ENCODE measurements around the gene PPP2R3C. TPM values are rescaled to one million over a fixed set of nuclear protein-coding genes. Genes with fewer than 3 reads are reported as not detected.
"Not testable (repeated sequence)": the region's sequence is repeated elsewhere in the genome, so short reads cannot be mapped to it uniquely, and the experiment has no call there.

The PPP2R3C gene
- total RNA-seq, 4 donors from 2014 or later = 10.0 to 14.2 (median 12.4) TPM

DNA sequence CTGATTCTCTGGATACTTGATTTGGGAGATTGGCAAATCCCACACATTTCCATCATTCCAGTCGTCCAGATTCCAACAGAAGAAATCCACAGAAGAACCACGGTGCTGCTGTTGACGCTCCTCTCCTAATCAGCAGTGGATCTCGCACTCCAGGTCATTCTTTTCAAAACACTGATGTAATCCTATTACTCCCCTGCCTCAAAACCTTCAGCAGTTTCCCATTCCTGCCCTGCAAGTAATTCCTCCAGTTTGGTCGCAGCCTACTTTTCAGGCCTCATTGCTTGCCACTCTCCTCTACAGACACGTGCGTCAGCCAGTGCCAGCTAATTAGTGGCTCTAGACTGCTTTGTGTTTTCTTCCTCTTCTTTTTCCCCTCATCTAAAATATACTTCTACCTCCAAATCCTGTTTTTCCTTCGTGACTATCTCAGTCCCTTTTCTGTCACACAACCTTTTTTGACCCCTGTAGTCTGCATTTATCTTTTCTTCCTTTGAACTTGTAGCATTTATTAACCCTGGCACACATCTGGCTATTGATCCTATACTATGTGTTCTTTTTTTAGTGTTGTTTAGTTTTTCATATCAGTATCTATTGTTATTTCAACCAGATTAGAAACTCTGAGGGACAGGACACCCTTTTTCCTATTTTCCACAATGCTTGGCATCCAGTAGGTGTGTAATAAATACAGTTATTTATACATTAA, 37.3 kb upstream of the PPP2R3C start:
- no peaks in the 10 kb centered on the region for H3K27me3 ChIP-seq
- no peak overlapping the region for H3K4me3 ChIP-seq
- 86% methylated on average over 8 of the region's 8 CpGs for WGBS
- DNase-seq (ENCODE audit: low spot score in 2 of 2) = no peak
- peaks cover 12% of the 10 kb centered on the region for H3K4me1 ChIP-seq
- H3K36me3 ChIP-seq = no peaks in the 10 kb centered on the region
- TF ChIP-seq EP300 (IDR thresholded peaks at IDR 0.05) (no peak), POLR2A (IDR thresholded peaks at IDR 0.05) (no peak), POLR2AphosphoS5 (IDR thresholded peaks at IDR 0.05) (no peak)
- TF ChIP-seq, protein P1, sequence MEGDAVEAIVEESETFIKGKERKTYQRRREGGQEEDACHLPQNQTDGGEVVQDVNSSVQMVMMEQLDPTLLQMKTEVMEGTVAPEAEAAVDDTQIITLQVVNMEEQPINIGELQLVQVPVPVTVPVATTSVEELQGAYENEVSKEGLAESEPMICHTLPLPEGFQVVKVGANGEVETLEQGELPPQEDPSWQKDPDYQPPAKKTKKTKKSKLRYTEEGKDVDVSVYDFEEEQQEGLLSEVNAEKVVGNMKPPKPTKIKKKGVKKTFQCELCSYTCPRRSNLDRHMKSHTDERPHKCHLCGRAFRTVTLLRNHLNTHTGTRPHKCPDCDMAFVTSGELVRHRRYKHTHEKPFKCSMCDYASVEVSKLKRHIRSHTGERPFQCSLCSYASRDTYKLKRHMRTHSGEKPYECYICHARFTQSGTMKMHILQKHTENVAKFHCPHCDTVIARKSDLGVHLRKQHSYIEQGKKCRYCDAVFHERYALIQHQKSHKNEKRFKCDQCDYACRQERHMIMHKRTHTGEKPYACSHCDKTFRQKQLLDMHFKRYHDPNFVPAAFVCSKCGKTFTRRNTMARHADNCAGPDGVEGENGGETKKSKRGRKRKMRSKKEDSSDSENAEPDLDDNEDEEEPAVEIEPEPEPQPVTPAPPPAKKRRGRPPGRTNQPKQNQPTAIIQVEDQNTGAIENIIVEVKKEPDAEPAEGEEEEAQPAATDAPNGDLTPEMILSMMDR (IDR thresholded peaks at IDR 0.05) = no peak
- no peaks in the 10 kb centered on the region for H3K9me3 ChIP-seq
- H3K27ac ChIP-seq = no peak overlapping the region

DNA sequence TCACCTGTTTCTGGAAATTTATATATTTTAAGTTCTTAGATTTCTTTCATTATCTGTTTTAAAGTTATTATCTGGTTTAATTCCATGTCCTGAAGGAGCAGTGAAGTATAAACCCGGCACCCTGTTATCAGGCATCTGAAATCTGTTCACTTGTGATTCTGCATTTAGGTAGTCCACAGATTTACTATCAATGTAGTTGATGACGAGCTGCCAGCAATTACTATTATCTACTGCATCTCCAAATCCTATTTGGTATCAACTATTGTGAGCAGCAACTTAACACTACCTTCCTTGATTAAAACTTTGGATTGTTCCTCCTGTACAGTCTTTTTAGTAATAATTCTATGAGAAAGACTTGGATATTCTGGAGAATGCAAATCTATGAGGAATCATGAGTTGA, 36.7 kb upstream of the PPP2R3C start:
- DNase-seq (ENCODE audit: low spot score in 2 of 2) = no peak
- TF ChIP-seq POLR2AphosphoS5 (IDR thresholded peaks at IDR 0.05) = no peak
- TF ChIP-seq POLR2A (IDR thresholded peaks at IDR 0.05) = no peak
- no peaks in the 10 kb centered on the region for H3K9me3 ChIP-seq
- peaks cover 12% of the 10 kb centered on the region for H3K4me1 ChIP-seq
- 63% methylated on average over 2 of the region's 2 CpGs for WGBS
- H3K27ac ChIP-seq = no peak overlapping the region
- no peak overlapping the region for H3K4me3 ChIP-seq
- H3K36me3 ChIP-seq = no peaks in the 10 kb centered on the region
- H3K27me3 ChIP-seq = no peaks in the 10 kb centered on the region

DNA sequence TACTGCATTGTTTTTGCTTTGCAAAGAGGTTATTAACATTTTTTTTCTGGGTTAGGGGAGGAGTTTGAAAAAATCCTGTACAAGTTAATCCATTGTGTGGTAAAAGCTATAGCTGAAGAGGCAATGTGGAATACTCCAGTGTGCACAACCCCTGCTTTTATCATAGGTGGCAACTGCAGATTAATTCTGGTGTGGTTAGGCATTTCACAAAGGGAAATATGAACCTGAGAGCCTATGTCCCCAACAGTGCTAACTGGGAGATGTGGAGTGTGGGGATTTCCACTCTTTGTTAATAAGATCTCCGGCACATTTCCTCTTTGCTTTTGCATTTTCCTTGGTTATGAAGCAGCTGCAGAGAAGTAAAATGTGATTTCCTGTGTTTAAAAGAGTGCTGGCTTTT, 34.2 kb upstream of the PPP2R3C start:
- DNase-seq (ENCODE audit: low spot score in 2 of 2) = no peak
- Histone ChIP-seq H3K9me3 (no peaks in the 10 kb centered on the region), H3K4me1 (peaks cover 12% of the 10 kb centered on the region), H3K27me3 (no peaks in the 10 kb centered on the region), H3K27ac (no peak overlapping the region), H3K4me3 (no peak overlapping the region), H3K36me3 (no peaks in the 10 kb centered on the region)
- WGBS = 18% methylated on average over 1 of the region's 1 CpG
- no peak for TF ChIP-seq POLR2A (IDR thresholded peaks at IDR 0.05)
- TF ChIP-seq POLR2AphosphoS5 (IDR thresholded peaks at IDR 0.05) = no peak
- no peak for TF ChIP-seq EP300 (IDR thresholded peaks at IDR 0.05)
- TF ChIP-seq, protein P1 (IDR thresholded peaks at IDR 0.05) = no peak

DNA sequence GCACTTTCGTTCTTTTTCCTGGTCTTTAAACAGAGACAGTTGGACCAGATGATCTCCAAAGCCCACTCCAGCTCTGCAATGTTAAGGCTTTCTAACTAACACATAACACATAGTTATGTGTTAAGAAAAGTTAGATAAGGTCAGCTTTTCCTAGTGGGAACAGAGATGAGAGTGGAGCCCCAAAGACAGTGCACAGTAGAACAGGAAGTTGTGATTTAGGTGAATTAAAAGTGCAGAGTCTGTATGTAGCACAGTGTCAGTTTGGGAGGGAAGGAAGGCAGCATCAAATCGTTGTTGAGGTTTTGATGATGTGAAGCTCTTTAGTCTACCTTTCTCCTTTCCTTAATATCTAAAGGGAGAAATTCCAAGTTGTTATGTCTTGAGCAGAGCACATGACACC, 32.2 kb upstream of the PPP2R3C start:
- no peak overlapping the region for H3K27ac ChIP-seq
- no peak overlapping the region for H3K4me3 ChIP-seq
- no peaks in the 10 kb centered on the region for H3K27me3 ChIP-seq
- no peaks in the 10 kb centered on the region for H3K36me3 ChIP-seq
- H3K4me1 ChIP-seq = peaks cover 12% of the 10 kb centered on the region
- WGBS = 72% methylated on average over 2 of the region's 2 CpGs
- DNase-seq (ENCODE audit: low spot score in 2 of 2) = no peak
- TF ChIP-seq POLR2AphosphoS5 (IDR thresholded peaks at IDR 0.05) = no peak
- no peak for TF ChIP-seq POLR2A (IDR thresholded peaks at IDR 0.05)
- TF ChIP-seq EP300 (IDR thresholded peaks at IDR 0.05) = no peak
- TF ChIP-seq, protein P1 (IDR thresholded peaks at IDR 0.05) = no peak
- no peaks in the 10 kb centered on the region for H3K9me3 ChIP-seq

DNA sequence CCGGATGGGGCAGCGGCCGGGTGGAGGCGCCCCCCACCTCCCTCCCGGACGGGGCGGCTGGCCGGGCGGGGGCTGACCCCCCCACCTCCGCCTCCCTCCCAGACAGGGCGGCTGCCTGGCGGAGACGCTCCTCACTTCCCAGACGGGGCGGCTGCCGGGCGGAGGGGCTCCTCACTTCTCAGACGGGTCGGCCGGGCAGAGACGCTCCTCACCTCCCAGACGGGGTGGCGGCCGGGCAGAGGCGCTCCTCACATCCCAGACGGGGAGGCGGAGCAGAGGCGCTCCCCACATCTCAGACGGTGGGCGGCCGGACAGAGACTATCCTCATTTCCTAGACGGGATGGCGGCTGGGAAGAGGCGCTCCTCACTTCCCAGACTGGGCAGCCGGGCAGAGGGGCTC, 30.7 kb upstream of the PPP2R3C start:
- H3K4me1 ChIP-seq = peaks cover 12% of the 10 kb centered on the region
- not testable (repeated sequence) for H3K36me3 ChIP-seq; H3K27me3 ChIP-seq; H3K4me3 ChIP-seq; DNase-seq (ENCODE audit: low spot score in 2 of 2); H3K9me3 ChIP-seq; H3K27ac ChIP-seq
- WGBS = 97% methylated on average over 7 of the region's 35 CpGs

DNA sequence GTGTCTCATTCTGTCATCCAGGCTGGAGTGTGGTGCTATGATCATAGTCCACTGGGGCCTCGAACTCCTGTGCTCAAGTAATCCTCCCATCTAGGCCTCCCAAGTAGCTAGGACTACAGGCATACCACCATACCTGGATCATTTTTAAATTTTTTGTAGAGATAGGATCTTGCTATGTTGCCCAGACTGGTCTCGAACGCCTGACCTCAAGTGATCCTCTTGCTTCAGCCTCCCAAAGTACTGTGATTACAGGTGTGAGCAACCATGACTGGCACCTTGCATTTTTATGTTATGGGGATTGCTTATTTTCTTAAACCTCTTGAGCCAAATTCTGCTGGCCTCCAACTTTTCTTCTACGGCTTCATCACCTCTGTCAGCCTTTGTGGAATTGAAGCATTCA, 27.4 kb upstream of the PPP2R3C start:
- H3K9me3 ChIP-seq = no peaks in the 10 kb centered on the region
- no peak overlapping the region for H3K4me3 ChIP-seq
- no peaks in the 10 kb centered on the region for H3K27me3 ChIP-seq
- H3K27ac ChIP-seq = no peak overlapping the region
- H3K4me1 ChIP-seq = no peaks in the 10 kb centered on the region
- WGBS = 97% methylated on average over 4 of the region's 4 CpGs
- TF ChIP-seq POLR2AphosphoS5 (IDR thresholded peaks at IDR 0.05) (no peak), EP300 (IDR thresholded peaks at IDR 0.05) (no peak), POLR2A (IDR thresholded peaks at IDR 0.05) (no peak)
- TF ChIP-seq, protein P1 (IDR thresholded peaks at IDR 0.05) = no peak
- H3K36me3 ChIP-seq = no peaks in the 10 kb centered on the region
- no peak for DNase-seq (ENCODE audit: low spot score in 2 of 2)
